Motor neuron (in vitro differentiated cells): ENCODE data around the gene INO80. TPM values are rescaled to one million over a fixed set of nuclear protein-coding genes. Genes with fewer than 3 reads are reported as not detected.
A peak's percentile ranks its signal among the peaks of the same experiment; 100 is the strongest.
"Not testable (repeated sequence)": the region's sequence is repeated elsewhere in the genome, so short reads cannot be mapped to it uniquely, and the experiment has no call there.

Source experiments
- ATAC-seq, 8 experiments: fragments of 200-7000 bp; cut with Tn5 transposase; replicated peaks in 6 of 8; 2 replicates each; pipeline ENCODE4 v1.8.0; 2021; ENCODE audit warnings: mild to moderate bottlenecking in 8 of 8, moderate library complexity in 8 of 8
- H3K27ac ChIP-seq, 2 donors: fragments of 250-450 bp; sonication (Bioruptor Pico); 2 replicates each; pipeline ENCODE4 v1.9.0; 2021; ENCODE audit warnings: antibody characterized with exemption in 2 of 2, mild to moderate bottlenecking in 2 of 2, moderate library complexity in 1 of 2
- H3K4me1 ChIP-seq, 2 donors: fragments of 250-450 bp; sonication (Bioruptor Pico); replicated peaks in 1 of 2; 2 replicates each; pipeline ENCODE4 v1.6.1; 2021; ENCODE audit warnings: antibody characterized with exemption in 2 of 2, mild to moderate bottlenecking in 2 of 2, moderate library complexity in 1 of 2
- H3K4me3 ChIP-seq, 5 donors: fragments of 250-450 bp; sonication (Bioruptor Pico); 2 replicates each; pipeline ENCODE4 v1.9.0; 2021; ENCODE audit warnings: antibody characterized with exemption in 5 of 5, mild to moderate bottlenecking in 5 of 5, moderate library complexity in 4 of 5
- WGBS, 10 experiments: fragments of 450-650 bp; shearing (Covaris generic); methylation state at CpG; one replicate each; pipeline ENCODE4 v1.0.0; 2022; 5-methylcytosine and 5-hydroxymethylcytosine counted together
- in situ Hi-C, 9 experiments: fragments of 400-800 bp; cut with MboI; loops; one replicate each; pipeline ENCODE4 v1.15.0; 2021; ENCODE audit warnings: low sequenced_read_pairs in 9 of 9, low pct_unique_long_range_greater_than_20kb in 2 of 9; ENCODE audit not compliant: unreplicated experiment in 9 of 9
- total RNA-seq, 8 experiments: library from RNA; unstranded; fragments of 300-600 nt; gene quantifications; 2 replicates each; pipeline versions ENCODE4 v1.2.3 to v1.2.4, GENCODE V29; 2022

INO80 gene
- total RNA-seq, 8 experiments from 2014 or later = 8.0 to 25.8 (median 11.9) TPM

DNA sequence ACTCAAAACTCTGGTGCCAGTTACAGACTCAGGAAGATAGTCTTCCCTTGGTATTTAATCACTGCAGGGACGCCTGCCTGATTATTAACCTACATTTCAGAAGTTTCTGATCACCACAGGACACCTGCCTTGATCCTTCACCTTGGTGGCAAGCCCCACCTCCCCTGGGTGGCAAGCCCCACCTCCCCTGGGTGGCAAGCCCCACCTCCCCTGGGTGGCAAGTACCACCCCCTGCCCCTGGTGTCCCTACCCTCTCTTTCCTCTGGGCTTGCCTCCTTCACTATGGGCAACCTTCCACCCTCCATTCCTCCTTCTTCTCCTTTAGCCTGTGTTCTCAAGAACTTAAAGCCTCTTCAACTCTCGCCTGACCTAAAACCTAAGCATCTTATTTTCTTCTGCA lies 16.0 kb upstream of the INO80 start:
- ATAC-seq, H3K4me3 ChIP-seq, H3K27ac ChIP-seq, H3K4me1 ChIP-seq, in situ Hi-C loops: not testable (repeated sequence)
- WGBS, 10 experiments = 80 to 100% (median 83%) methylated on average over 1 to 2 of the region's 2 CpGs; no CpG with 5 or more reads in 5 of the 10 experiments

DNA sequence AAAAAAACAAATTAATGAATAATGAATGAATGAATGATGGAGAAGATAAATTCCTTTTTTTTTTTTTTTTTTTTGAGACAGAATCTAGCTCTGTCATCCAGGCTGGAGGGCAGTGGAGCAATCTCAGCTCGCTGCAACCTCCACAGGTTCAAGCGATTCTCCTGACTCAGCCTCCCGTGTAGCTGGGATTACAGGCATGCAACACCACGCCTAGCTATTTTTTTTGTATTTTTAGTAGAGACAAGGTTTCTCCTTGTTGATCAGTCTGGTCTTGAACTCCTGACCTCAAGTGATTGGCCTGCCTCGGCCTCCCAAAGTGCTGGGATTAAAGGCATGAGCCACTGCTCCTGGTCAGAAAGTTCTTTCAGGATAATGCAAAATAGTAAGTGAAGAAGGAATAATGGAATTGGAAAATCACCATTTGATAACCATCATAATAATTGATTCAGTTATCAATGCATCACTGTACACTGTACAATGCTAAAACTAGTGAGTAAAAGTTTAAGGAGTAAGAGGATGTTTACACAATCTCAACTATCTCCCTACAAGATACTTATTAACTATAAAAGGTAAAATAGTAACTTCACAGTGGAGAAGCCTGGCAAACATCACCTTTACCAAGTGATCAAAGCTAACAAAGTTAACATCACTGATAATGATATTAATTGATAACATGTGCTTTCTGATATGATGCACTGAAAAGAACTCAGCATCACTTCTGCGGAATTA lies 12.3 kb upstream of the INO80 start:
- 38 to 100% (median 83%) methylated on average over 1 to 6 of the region's 6 CpGs; no CpG with 5 or more reads in 2 of the 10 experiments for WGBS, 10 experiments
- in situ Hi-C loops = no loop called here

DNA sequence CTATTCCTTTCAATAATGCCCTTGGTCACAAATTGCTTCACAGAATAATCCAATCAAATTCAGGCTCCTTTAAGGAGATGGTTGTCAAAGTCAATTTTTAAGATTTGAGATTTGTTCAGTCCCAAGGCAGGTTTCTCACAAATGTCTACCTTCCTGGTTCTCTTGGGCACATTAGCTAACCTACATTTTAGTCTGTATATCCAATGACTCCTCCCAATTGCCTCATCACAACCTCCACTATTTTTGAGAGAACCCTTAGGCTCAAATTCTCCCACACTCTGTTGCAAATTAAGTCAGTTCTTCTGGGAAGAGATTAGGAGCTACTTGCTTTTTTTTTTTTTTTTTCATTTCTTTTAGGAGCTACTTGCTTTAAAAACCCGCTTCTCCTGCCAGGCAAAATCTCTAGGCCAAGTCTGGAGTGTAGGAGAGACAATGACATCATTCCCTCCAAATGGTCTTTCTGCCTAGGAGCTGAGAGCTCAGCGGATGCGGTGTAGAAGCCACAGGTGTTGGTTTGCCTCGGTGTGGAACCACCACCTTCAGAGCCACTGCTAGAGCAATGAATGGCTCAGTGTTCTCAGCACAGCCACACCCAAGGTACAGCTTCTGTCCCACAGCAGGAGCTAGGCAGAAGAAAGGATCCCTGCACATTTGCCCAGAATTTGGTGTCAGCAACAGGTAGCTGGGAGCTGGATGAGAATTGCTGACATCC lies 10.0 kb upstream of the INO80 start:
- 60 to 69% (median 63%) methylated on average over 1 to 4 of the region's 4 CpGs; no CpG with 5 or more reads in 6 of the 10 experiments for WGBS, 10 experiments
- ATAC-seq = peak in 1 of 8 experiments; percentile 40
- in situ Hi-C loops = no loop called here
- no peaks in the 10 kb centered on the region for H3K4me1 ChIP-seq
- no peak overlapping the region for H3K27ac ChIP-seq
- no peak overlapping the region for H3K4me3 ChIP-seq

More for the DNA sequence above, 12.3 kb upstream of the INO80 start:
- no peak for ATAC-seq
- no peaks in the 10 kb centered on the region for H3K4me1 ChIP-seq
- H3K27ac ChIP-seq = no peak overlapping the region
- no peak overlapping the region for H3K4me3 ChIP-seq

GRCh38 chr15:41125063-41125669 lies 9.1 kb upstream of the INO80 start:
- no peaks in the 10 kb centered on the region for H3K4me1 ChIP-seq
- ATAC-seq = no peak
- in situ Hi-C loops = no loop called here
- H3K27ac ChIP-seq = no peak overlapping the region
- WGBS, 10 experiments = 0 to 100% (median 60%) methylated on average over 1 of the region's 1 CpG; no CpG with 5 or more reads in 5 of the 10 experiments
- no peak overlapping the region for H3K4me3 ChIP-seq

- H3K4me3 ChIP-seq = no peak overlapping the region
- in situ Hi-C loops = no loop called here
- ATAC-seq = no peak
- no peak overlapping the region for H3K27ac ChIP-seq
- no peaks in the 10 kb centered on the region for H3K4me1 ChIP-seq
- 30 to 100% (median 83%) methylated on average over 1 to 5 of the region's 5 CpGs for WGBS, 10 experiments
Observed at GRCh38 chr15:41124058-41124457, 8.0 kb upstream of the INO80 start.

- in situ Hi-C loops = no loop called here
- Histone ChIP-seq H3K4me1 (no peaks in the 10 kb centered on the region), H3K4me3 (no peak overlapping the region), H3K27ac (no peak overlapping the region)
- ATAC-seq = no peak
- WGBS, 10 experiments = 40 to 100% (median 67%) methylated on average over 1 to 2 of the region's 2 CpGs; no CpG with 5 or more reads in 3 of the 10 experiments
Observed at GRCh38 chr15:41122849-41123248, 6.8 kb upstream of the INO80 start.

GRCh38 chr15:41121951-41122350 lies 5.9 kb upstream of the INO80 start:
- in situ Hi-C loops = no loop called here
- no peak overlapping the region for H3K4me3 ChIP-seq
- 51 to 100% (median 82%) methylated on average over 1 to 2 of the region's 5 CpGs; no CpG with 5 or more reads in 1 of the 10 experiments for WGBS, 10 experiments
- H3K27ac ChIP-seq = no peak overlapping the region
- H3K4me1 ChIP-seq = peaks cover 2 to 3% of the 10 kb centered on the region in 2 donors
- ATAC-seq = no peak

- in situ Hi-C loops = no loop called here
- peaks cover 4 to 9% of the 10 kb centered on the region in 2 donors for H3K4me1 ChIP-seq
- ATAC-seq = no peak
- peak overlapping the region; percentile 91 to 99 (median 95) for H3K4me3 ChIP-seq
- H3K27ac ChIP-seq = peak overlapping the region; percentile 99 to 100
- WGBS, 10 experiments = 14 to 100% (median 69%) methylated on average over 1 to 6 of the region's 6 CpGs; no CpG with 5 or more reads in 2 of the 10 experiments
Observed at GRCh38 chr15:41116962-41117252, 827 bp upstream of the INO80 start.

DNA sequence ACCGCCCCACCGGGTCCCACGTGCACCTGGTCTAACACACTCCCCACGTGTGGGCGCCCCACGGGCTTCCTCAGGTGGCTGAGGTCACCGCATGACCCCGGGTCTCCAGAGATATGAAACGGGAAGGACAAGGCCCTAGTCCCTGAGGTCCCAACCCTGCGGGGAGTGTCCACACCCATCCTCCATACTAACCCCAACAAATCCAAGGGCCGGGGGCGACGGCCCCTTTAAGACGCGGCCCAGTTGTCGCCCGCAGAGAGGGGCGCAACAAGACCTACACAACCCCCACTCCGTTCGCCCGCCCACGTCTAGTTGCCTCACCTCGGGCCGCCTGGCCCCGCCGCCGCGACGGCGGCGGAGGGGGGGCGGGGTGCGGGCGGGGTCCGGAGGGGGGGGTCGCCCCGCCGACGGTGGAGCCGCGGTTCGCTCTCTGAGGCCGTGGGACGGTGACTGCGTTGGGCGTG lies 396 bp downstream of the INO80 start:
- Histone ChIP-seq H3K27ac (peak overlapping the region; percentile 99 to 100), H3K4me3 (peak overlapping the region; percentile 91 to 99 (median 95)), H3K4me1 (peaks cover 4 to 9% of the 10 kb centered on the region in 2 donors)
- peak; percentile 20 to 63 (median 56) for ATAC-seq
- in situ Hi-C loops = no loop called here
- 0% methylated on average over 2 of the region's 46 CpGs; no CpG with 5 or more reads in 8 of the 10 experiments for WGBS, 10 experiments

DNA sequence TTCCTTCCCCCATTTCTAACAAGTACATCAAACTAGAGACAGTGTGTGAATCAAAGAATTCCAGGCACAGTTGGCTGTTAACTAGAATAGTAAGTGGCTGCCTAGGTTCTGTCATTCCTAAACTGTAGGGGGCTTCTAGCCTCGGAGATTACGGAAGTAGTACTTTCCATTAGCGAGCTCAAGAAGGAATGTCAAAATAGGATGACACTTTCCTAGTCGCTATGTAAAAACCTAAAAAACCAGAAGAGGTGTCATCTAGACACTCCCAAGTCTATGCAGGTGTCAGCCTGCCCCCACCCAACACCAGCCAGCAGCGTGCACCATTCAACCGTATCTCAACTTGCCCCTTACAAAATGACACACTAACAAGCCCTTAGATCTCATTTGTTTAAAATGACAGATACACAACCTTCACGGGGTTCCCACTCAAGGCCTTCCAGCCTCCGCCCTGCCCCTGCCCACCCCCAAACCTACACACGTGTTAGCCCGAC lies 874 bp downstream of the INO80 start:
- in situ Hi-C loops = no loop called here
- WGBS, 10 experiments = 0 to 10% (median 0%) methylated on average over 1 to 8 of the region's 10 CpGs; no CpG with 5 or more reads in 2 of the 10 experiments
- Histone ChIP-seq H3K4me3 (peak overlapping the region; percentile 91 to 99 (median 95)), H3K27ac (peak overlapping the region; percentile 99 to 100), H3K4me1 (peaks cover 4 to 9% of the 10 kb centered on the region in 2 donors)
- ATAC-seq = peak in 2 of 8 experiments; percentile 0 to 1

DNA sequence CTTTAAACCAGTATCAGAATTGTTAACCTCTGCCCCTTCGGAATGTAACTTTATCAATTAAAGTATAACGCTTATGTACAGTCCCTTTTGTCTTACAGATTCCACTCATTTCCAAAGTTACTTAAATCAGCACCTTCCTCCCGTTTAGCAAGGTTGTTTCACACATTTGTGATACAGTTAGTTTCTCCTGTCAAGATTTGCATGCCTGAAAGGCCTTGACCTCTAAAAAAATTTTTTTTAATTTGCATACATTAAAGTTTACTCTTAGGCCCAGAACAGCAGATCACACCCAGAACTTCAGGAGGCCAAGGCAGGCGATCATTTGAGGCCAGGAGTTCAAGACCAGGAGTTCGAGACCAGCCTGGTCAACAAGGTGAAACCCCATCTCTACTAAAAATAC lies 9.1 kb downstream of the INO80 start:
- Histone ChIP-seq H3K4me3 (no peak overlapping the region), H3K27ac (no peak overlapping the region), H3K4me1 (no peaks in the 10 kb centered on the region)
- in situ Hi-C loops = no loop called here
- WGBS, 10 experiments = 71 to 100% (median 90%) methylated on average over 1 to 5 of the region's 5 CpGs
- no peak for ATAC-seq

GRCh38 chr15:41105348-41106334 lies 10.4 kb downstream of the INO80 start:
- no peak for ATAC-seq
- 75 to 100% (median 96%) methylated on average over 4 to 7 of the region's 11 CpGs for WGBS, 10 experiments
- Histone ChIP-seq H3K4me3 (no peak overlapping the region), H3K4me1 (no peaks in the 10 kb centered on the region), H3K27ac (no peak overlapping the region)
- in situ Hi-C loops = no loop called here
